BJ (cell line): Measurements from ENCODE around the gene GLI3. TPM values are rescaled to one million over a fixed set of nuclear protein-coding genes. Genes with fewer than 3 reads are reported as not detected.

Experiments
- CTCF ChIA-PET: fragments of 350-600 bp; formaldehyde crosslinking; extraction: SDS; loops from one replicate; lab custom pipeline; 2021; ENCODE audit warnings: antibody characterized with exemption, inconsistent platforms; lab: Yijun Ruan, JAX
- POLR2A ChIA-PET: fragments of 300-600 bp; sonication (Branson Sonifier 250); formaldehyde crosslinking; extraction: SDS; loops from one replicate; lab custom pipeline; 2021; ENCODE audit warnings: antibody characterized with exemption; lab: Charles Lee
- DNase-seq: peaks from one replicate; pipeline ENCODE4 v3.0.0-alpha.2; 2011; ENCODE audit warnings: low read depth
- H3K27me3 ChIP-seq: 2 replicates; pipeline ENCODE4 v1.6.0; 2011; ENCODE audit warnings: low read length; ENCODE audit not compliant: control insufficient read depth, insufficient read depth
- H3K36me3 ChIP-seq: 2 replicates; pipeline ENCODE4 v1.5.1; 2011; ENCODE audit warnings: low read length; ENCODE audit not compliant: control insufficient read depth, insufficient read depth
- H3K4me3 ChIP-seq: 2 replicates; pipeline ENCODE4 v1.5.1; 2011; ENCODE audit warnings: low read depth, mild to moderate bottlenecking, control low read depth, low read length
- CTCF ChIP-seq: IDR thresholded peaks from 2 replicates; pipeline ENCODE4 v1.5.1; 2011; ENCODE audit warnings: low read depth, mild to moderate bottlenecking, control low read depth, inconsistent platforms, low read length, moderate library complexity; ENCODE audit not compliant: insufficient read depth
- polyA plus RNA-seq: library from polyadenylated mRNA; depleted of rRNA; stranded (reverse); fragments of >200 nt; gene quantifications from 2 replicates; pipeline ENCODE4 v1.2.3, GENCODE V29; 2011

Gene GLI3
- polyA plus RNA-seq, 1 experiment, result 5.1 TPM

- Histone ChIP-seq H3K27me3 (no peaks in the 10 kb centered on the region), H3K4me3 (no peak overlapping the region), H3K36me3 (no peaks in the 10 kb centered on the region)
- no peak for DNase-seq
- no peak for TF ChIP-seq CTCF
- POLR2A ChIA-PET, result interaction anchor here (1.1 kb wide), 1 partner anchor 13 kb away, joined by 3 read pairs; no protein-coding TSS in a partner anchor
- CTCF ChIA-PET, result interaction anchor here (0.6 to 2.1 kb wide), 8 partner anchors 11 to 330 kb away, joined by 3 to 9 read pairs (median 4); no protein-coding TSS in a partner anchor
Observed at GRCh38 chr7:41997151-41997550, 239.9 kb downstream of the GLI3 start.

GRCh38 chr7:41996381-41997035 lies 240.5 kb downstream of the GLI3 start:
- CTCF ChIA-PET, result interaction anchor here (0.6 to 2.1 kb wide), 8 partner anchors 12 to 331 kb away, joined by 3 to 9 read pairs (median 4); no protein-coding TSS in a partner anchor

GRCh38 chr7:41995632-41996271 lies 241.3 kb downstream of the GLI3 start:
- ChIA-PET POLR2A (interaction anchor here (1.1 kb wide), 1 partner anchor 11 kb away, joined by 3 read pairs; no protein-coding TSS in a partner anchor), CTCF (interaction anchor here (1.0 to 2.1 kb wide), 2 partner anchors 16 to 19 kb away, joined by 4 to 9 read pairs; no protein-coding TSS in a partner anchor)
- H3K27me3 ChIP-seq, result no peaks in the 10 kb centered on the region
- DNase-seq, result no peak
- H3K36me3 ChIP-seq, result no peaks in the 10 kb centered on the region
- no peak overlapping the region for H3K4me3 ChIP-seq
- TF ChIP-seq CTCF, result no peak

More at GRCh38 chr7:41996381-41997035, 240.5 kb downstream of the GLI3 start:
- DNase-seq, result peak; percentile 76
- POLR2A ChIA-PET, result interaction anchor here (1.1 kb wide), 1 partner anchor 12 kb away, joined by 3 read pairs; no protein-coding TSS in a partner anchor
- H3K27me3 ChIP-seq, result no peaks in the 10 kb centered on the region
- no peak overlapping the region for H3K4me3 ChIP-seq
- TF ChIP-seq CTCF, result no peak
- H3K36me3 ChIP-seq, result no peaks in the 10 kb centered on the region

- no peak for DNase-seq
- Histone ChIP-seq H3K27me3 (no peaks in the 10 kb centered on the region), H3K36me3 (no peaks in the 10 kb centered on the region), H3K4me3 (no peak overlapping the region)
- TF ChIP-seq CTCF, result no peak
- ChIA-PET POLR2A (no interaction called here), CTCF (no interaction called here)
Observed at GRCh38 chr7:41994746-41995110, 242.3 kb downstream of the GLI3 start.
